IMR-90 (cell line): ENCODE data around the gene MTHFS.
"Not testable (repeated sequence)": the region's sequence is repeated elsewhere in the genome, so short reads cannot be mapped to it uniquely, and the experiment has no call there.

Experiments
- BHLHE40 ChIP-seq: fragments of 150-350 bp; IDR thresholded peaks from 2 replicates; pipeline ENCODE4 v1.6.1; 2016; ENCODE audit warnings: mild to moderate bottlenecking, low read depth, low read length
- CHD1 ChIP-seq: IDR thresholded peaks from 2 replicates; pipeline ENCODE4 v1.6.1; 2012; ENCODE audit warnings: low read depth, low read length, improper control_type of control experiment
- CTCF ChIP-seq: conservative IDR thresholded peaks from 2 replicates; pipeline ENCODE4 v1.5.1; 2012; ENCODE audit warnings: mild to moderate bottlenecking, low read depth, low read length, improper control_type of control experiment
- ELK1 ChIP-seq: fragments of 150-350 bp; IDR thresholded peaks from 2 replicates; pipeline ENCODE4 v1.6.1; 2016; ENCODE audit warnings: low read depth, mild to moderate bottlenecking, low read length, moderate library complexity, borderline replicate concordance
- MAFK ChIP-seq: IDR thresholded peaks from 2 replicates; pipeline ENCODE4 v1.6.1; 2012; ENCODE audit warnings: low read depth, low read length, improper control_type of control experiment
- MAZ ChIP-seq: IDR thresholded peaks from 2 replicates; pipeline ENCODE4 v1.6.1; 2012; ENCODE audit warnings: low read depth, mild to moderate bottlenecking, low read length, improper control_type of control experiment, moderate library complexity, borderline replicate concordance
- MXI1 ChIP-seq: IDR thresholded peaks from 2 replicates; pipeline ENCODE4 v1.6.1; 2012; ENCODE audit warnings: low read depth, mild to moderate bottlenecking, low read length, moderate library complexity, borderline replicate concordance
- POLR2A ChIP-seq: IDR thresholded peaks from 2 replicates; pipeline ENCODE4 v1.6.1; 2012; ENCODE audit warnings: mild to moderate bottlenecking, low read depth, low read length
- RAD21 ChIP-seq: IDR thresholded peaks from 2 replicates; pipeline ENCODE4 v1.6.1; 2012; ENCODE audit warnings: low read length, improper control_type of control experiment
- RCOR1 ChIP-seq: IDR thresholded peaks from 2 replicates; pipeline ENCODE4 v1.6.1; 2012; ENCODE audit warnings: mild to moderate bottlenecking, low read length, improper control_type of control experiment; ENCODE audit not compliant: insufficient replicate concordance
- RFX5 ChIP-seq: IDR thresholded peaks from 2 replicates; pipeline ENCODE4 v1.8.0; 2012; ENCODE audit warnings: low read depth, mild to moderate bottlenecking, low read length, moderate library complexity
- SMC3 ChIP-seq: fragments of 150-350 bp; IDR thresholded peaks from 2 replicates; pipeline ENCODE4 v1.6.1; 2016; ENCODE audit warnings: low read depth, mild to moderate bottlenecking, antibody characterized with exemption, low read length, moderate library complexity
- USF2 ChIP-seq: fragments of 150-350 bp; IDR thresholded peaks from 2 replicates; pipeline ENCODE4 v1.6.1; 2017; ENCODE audit warnings: mild to moderate bottlenecking, antibody characterized with exemption, low read length, low read depth

- TF ChIP-seq CHD1, CTCF, POLR2A, RFX5, SMC3, BHLHE40, RAD21, MAZ, ELK1, MAFK, RCOR1, MXI1, USF2: not testable (repeated sequence)
Observed at GRCh38 chr15:79935556-79936201, 38.9 kb upstream of the MTHFS start.
